ENCODE measurements around the gene INTS13.
A peak's percentile ranks its signal among the peaks of the same experiment; 100 is the strongest.
"Not testable (repeated sequence)": the region's sequence is repeated elsewhere in the genome, so short reads cannot be mapped to it uniquely, and the experiment has no call there.

The INTS13 gene

DNA sequence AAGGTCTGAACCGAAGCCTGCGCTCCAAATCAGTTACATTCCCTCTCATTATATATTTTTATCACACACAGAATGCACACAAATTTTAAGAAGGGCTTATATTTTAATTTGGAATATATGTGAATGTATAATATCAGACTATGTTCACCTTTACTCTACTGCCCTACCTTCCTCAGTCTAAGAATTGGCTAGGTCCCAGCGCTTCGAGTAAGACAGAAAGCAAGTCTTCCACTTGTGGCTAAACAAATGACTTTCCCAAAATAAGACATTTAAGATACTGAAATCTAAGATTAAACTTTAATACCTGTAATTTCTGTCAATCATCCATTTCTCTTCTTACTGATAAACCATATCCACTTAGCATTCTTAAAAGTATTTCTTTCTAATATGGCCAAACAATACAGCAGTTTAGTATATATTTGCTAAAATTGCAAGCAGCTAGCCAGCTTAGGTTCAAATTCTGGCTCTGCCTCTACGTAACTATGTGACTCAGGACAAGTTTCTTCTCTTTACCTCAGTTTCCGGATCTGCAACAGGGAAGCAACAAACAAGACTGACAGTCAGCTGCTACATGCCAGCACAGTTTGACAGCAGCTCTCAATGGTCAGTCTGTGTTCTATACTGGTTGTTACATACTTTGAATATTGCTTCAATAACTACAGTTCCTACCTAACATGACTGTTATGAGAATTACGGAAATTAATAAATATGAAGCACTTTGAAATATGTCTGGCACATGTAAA is 2.0 kb downstream of the INTS13 start:
- no peak for DNase-seq

DNA sequence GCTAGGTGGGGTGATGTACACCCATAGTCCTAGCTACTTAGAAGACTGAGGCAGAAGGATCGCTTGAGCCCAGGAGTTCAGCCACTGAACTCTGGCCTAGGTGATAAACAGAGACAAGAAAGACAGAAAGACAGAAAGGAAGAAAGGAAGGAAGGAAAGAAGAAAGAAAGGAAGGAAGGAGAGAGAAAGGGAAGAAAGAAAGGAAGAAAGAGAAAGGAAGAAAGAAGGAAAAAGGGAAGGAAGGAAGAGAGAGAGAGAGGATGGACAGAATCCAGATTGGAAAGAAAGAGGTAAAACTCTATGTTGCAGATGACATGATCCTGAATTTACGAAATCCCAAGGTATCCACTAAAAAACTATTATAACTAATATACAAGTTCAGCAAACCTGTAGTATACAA is 8.2 kb downstream of the INTS13 start:
- no peak for DNase-seq

DNA sequence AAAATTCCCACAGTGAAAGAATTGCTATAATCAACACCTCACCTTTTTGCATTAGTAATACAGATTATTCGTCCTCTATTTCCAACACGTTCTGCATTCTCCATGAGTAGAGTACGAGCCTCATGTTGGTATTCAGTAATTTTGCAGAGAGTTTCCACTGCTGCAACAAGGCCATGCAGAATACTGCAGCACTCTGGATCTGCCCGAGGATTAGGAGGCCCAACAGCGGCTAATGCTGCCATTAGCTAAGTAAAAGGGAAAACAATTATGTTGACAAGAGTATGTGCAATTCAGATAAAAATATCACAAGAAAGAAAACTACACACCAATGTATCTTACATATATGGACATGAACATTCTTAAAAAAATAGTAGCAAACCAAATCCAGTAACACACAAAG is 9.1 kb downstream of the INTS13 start:
- DNase-seq = no peak

DNA sequence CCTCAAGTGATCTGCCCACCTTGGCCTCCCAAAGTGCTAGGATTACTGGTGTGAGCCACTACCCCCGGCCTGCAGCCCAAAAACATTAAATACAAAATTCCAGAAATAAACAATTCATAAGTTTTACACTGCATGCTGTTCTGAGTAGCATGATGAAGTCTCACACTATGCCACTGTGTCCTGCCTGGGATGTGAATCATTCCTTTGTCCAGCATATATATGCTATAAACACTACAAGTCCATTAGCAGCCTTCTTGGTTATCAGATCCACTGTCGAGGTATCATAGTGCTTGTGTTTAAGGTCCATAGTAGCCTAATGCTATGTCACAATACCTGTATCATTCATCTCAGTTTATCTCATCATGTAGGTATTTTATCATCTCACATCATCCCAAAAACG is 15.9 kb downstream of the INTS13 start:
- no peak for DNase-seq

DNA sequence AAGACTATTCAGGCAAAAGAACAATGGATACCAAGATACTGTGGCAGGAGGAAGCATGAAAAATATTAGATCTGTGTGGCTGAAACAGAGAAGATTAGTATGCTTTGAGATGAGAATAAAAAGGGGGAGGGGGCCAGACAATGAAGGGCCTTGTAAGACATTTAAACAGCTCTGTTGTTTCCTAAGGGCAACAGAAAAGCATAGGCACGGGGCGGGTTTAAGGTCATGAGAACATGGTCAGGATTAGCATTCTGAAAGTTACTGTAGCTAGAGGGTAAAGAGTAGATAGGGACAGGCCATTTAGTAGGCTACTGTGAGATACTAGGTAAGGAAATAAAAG is 18.6 kb downstream of the INTS13 start:
- DNase-seq = no peak

DNA sequence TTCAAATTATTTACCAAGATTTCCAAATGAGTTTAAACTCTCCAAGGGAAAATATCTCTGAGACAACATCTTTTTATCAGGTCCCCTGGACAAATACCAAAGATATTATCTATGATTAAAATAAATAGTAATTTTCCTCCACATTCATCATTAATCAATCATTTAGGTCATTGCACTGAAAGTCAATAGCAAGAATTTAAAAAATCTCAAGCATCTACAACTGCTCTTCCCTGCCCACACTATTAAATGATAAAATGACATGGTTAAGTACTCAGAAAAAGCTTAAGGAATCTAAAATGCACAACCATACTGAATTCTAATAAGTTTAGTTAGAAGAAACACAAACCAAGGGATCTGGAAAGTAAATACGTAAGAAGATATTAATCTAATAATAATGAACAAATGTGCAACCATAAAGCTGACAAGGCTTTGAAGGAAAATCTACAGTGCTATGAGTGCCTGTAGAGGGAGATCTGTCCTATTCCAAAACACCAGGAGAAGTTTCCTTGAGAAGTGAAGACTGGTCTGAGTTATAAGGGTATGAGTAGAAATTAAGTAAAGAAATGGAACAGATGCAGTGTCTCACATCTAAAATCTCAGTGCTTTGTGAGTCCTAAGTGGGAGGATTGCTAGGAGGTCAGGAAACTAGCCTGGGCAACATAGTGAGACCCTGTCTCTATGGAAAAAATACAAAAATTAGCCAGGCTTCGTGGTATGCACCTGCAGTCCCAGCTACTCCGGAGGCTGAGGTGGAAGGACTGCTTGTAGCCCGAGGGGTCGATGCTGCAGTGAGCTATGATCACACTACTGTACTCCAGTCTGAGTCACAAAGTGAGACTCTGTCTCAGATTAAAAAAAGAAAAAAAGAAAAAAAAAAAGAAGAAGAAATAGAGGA is 19.2 kb downstream of the INTS13 start:
- no peak for DNase-seq

DNA sequence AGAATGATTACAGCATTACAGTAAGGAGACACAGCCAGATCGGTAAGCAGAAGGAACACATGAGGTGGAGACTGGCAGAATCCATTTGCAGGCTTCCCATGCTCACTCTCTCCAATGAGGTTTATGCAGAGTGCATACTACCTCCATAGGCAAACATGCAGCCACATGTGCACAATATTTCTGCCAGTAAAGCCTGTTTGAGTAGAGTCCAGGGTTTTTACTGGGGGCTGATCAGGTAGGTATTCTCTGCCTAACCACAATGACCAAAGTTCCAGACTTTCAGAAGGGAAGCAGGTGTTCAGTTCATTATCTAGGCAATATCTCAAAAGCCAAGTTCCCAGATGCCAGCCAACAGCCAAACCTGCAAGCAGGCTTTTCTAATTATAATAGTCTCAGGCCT is 31.1 kb downstream of the INTS13 start:
- no peak for DNase-seq

DNA sequence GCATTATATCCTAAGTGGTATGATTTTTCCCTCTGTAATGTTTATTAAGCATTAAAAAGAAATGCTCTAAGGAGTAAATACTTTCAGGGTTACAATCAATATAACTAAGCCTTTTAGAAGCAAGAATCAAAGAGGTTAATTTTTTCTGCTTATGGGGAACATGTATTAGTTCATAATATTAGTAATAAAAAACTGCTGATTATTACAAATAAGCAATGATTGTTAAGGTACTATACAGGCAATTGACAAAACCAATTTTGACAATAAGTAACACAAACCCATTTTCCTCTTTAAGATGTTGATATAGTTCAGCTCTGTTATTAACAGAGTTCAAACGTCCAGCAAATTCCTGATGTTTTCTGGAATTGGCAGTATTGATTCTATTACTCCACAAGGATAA is 31.8 kb downstream of the INTS13 start:
- no peak for DNase-seq

DNA sequence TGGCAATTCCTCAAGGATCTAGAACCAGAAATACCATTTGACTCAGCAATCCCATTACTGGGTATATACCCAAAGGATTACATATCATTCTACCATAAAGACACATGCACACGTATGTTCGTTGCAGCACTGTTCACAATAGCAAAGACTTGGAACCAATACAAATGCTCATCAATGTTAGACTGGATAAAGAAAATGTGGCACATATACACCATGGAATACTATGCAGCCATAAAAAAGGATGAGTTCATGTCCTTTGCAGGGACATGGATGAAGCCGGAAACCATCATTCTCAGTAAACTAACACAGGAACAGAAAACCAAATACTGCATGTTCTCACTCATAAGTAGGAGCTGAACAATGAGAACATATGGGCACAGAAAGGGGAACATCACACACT is 34.4 kb downstream of the INTS13 start:
- DNase-seq = not testable (repeated sequence)

DNA sequence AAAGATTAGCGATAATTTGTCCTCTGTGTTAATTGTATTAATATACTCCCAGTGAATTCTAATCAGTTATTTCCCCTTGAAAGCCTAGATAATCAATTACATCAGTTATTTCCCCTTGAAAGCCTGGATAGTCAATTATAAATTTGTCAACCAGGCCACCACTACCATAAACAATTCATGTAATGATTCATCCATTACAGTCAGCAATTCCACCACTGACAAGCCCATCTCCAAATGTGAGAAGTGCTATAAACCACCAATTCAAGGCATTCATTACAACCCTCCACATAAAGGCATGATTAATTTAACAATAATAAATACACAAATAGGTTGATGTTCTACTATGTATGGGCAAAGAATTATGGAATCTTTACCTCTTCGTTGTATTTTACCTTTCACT is 40.9 kb downstream of the INTS13 start:
- DNase-seq = no peak

DNA sequence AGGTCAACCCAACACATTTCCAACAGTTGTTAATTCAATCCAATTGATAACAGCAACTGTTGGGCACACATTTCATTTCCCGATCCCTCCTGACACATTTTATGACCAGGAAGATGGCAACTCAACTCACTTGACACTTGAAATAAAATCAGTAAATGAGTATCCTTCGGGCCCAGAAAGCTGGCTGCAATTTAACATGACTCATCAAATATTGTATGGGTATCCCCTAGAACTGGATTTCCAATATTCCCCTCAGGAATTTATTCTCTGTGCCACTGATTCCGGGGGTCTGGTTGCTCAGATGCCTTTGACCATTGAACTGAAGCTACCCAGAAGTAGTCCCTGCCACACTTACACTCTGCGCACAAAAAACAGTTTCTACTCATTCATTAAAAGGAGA is 42.1 kb downstream of the INTS13 start:
- DNase-seq = no peak

DNA sequence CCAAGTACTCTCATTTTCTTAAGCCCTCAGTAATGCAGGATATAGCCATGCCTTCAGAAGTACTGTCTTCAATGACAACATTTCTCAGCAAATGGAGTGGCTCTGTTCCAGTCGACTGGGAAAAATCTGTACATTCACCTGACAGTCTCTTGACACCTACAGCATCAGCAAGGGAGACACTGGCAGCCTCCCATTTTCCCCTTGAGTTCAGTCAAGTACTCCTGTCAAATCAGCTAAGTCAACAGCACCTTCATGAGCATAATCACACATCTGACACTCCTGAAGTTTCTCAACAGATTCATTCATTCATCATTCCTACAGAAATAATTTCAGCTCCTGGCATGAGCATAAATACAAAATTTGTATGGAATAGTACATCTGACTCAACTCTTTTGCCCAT is 46.1 kb downstream of the INTS13 start:
- no peak for DNase-seq

DNA sequence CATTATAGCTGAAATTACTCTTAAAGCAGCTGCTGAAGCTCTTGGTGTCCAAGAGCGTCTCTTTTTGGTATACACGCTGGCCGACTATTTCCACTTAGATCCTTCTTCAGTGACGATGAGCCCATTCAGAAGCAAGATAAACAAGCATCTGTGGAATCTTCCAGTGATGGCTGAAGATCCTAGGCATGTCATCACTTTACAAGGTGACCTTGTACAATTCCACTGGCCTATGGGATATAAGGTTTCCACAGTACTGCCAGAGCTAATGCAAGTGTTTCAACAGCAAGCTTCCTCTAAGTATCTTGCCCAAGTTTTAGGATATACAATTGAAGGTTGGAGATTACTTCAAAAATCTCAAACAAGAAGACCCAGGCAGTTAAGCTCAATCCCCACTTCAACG is 47.0 kb downstream of the INTS13 start:
- no peak for DNase-seq

DNA sequence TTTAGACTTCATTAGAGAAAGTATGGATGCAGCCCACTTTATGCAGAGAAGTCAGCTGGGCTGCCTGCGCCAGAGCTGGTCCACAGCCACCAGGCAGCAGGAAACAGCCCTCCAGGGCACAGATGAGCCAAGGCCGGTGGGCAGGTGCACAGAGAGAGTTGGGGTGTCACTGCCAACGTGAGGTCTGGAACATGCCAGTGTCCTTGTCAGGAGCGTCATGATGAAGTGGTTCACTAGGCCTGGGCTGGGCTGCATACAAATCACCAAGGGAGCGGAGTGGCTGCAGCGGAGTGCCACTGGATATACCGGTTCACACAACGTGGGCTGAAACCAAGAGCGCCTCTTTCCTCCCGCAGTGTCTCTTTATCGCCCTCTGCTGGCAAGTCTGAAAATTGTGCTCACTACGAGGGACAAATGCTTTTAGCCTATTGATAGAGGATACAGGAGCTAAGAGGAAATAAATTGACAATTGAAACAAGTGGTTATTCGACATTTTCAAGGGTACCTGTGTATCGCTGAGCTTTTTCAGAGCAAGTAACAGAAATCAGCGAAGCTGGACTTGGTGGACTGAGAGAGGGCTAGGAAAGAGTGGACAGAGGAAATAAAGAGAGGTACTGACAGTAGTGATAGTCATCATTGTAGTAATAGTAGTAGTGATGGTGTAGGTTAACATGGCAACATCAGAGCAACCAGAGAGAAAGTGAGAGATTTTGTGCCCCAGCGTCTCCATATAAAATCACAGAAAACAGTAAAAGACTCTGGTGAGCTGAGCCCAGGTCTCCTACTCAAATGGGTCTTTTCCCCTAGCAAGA is 52.8 kb downstream of the INTS13 start:
- peak; percentile 83 for DNase-seq

DNA sequence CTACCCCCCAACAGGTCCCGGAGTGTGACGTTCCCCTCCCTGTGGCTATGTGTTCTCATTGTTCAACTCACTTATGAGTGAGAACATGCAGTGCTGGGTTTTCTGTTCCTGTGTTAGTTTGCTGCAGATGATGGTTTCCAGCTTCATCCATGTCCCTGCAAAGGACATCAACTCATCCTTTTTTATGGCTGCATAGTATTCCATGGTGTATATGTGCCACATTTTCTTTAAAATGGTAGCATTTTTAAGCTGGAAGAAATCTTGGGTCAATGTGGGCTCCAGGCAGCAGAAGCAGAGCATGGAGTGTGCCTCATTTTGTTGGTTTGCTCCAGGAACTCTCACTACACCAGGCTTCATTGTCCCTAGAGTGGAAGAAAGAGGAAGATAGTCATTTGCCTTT is 57.2 kb downstream of the INTS13 start:
- DNase-seq = no peak

DNA sequence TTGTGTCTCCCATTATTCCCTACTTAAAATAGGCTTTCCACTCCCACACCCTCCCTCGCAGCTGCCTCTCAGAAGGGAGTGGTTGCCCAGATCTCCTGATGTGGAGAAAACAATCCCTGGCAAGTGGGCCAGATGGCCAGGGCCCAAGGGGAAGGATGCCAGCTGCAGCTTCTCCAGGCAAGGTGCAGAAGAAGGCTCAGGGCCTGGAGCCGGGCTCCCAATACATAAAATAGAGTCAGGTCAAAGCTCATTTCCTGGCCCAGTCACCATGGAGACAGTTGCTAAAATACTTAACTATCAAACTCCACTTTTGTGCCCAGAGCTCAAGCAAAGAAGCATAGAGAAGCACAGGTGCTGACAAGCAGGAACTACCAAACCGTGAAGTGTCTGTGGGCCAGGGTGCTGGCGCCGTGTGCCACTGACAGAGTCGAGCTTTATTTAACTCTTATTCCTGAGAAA is 59.1 kb downstream of the INTS13 start:
- no peak for DNase-seq

DNA sequence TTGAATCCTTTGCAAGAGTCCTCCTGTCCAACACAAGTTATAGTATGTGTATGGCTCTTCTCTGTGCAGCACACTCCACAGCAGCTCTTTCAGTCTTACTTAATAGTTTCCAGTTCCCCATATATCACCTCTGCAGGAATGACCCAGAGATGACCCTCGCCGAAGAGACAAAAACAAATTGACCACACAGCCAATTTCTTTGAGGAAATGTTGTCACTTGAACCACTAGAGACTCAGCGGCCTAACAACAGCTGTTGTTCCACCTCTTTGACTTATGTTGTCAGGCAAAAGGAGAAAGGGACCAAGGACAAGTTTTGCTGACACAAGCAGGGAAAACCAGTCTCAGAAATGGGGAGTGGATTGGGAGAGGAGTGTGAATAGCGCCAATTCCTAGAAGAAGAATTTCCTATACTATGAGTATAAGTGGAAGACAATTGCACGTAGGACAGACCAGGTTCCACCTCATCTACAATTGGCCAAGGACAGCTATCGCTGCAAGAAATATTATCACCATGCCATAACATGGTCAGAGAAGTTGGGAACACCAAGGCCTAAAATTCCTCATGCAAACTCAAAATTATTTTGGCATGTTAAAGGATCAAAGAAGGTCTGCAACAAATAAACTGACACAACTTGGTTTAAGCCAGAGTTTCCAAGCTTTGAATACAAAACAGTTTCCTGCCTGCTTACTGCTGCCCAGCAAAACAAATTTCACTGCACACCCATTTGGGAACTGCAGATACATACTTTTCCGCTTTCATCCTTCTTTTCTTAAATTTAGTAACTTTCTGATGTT is 63.1 kb downstream of the INTS13 start:
- no peak for DNase-seq

DNA sequence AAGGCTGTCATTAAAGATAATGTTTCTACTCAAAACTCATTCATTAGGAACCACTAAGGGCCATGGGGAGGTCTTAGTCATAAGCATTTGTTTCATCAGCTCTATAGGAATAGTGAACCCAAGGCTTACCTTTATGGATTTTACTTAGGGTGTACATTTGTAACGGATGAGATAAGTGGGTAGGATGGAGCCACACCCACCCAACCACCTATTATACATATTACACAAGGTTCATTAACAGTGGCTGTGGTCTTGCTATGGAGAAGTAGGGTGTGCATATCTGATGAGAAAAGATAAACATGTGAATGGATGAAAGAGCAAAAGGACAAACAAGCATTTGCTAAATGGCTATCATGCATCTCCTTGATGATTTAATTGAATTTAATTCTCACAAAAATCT is 65.2 kb downstream of the INTS13 start:
- DNase-seq = no peak

DNA sequence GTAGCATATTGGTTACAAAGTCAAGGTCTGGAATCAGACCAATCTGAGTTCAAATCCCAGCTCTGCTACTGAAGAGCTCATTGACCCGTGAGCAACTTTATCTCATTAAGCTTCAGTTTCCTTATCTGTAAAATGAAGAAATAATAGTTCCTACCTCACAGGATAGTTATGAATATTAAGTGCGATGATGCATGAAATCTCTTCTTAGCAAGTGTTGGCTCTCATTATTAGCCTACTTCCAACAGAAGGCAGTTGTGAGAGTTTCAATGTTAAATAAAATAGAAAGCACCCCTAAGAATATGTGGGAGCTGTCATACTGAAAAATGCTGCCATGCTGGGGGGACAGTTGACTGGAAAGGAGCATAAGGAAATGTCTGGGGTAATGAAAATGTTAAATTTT is 65.8 kb downstream of the INTS13 start:
- no peak for DNase-seq

DNA sequence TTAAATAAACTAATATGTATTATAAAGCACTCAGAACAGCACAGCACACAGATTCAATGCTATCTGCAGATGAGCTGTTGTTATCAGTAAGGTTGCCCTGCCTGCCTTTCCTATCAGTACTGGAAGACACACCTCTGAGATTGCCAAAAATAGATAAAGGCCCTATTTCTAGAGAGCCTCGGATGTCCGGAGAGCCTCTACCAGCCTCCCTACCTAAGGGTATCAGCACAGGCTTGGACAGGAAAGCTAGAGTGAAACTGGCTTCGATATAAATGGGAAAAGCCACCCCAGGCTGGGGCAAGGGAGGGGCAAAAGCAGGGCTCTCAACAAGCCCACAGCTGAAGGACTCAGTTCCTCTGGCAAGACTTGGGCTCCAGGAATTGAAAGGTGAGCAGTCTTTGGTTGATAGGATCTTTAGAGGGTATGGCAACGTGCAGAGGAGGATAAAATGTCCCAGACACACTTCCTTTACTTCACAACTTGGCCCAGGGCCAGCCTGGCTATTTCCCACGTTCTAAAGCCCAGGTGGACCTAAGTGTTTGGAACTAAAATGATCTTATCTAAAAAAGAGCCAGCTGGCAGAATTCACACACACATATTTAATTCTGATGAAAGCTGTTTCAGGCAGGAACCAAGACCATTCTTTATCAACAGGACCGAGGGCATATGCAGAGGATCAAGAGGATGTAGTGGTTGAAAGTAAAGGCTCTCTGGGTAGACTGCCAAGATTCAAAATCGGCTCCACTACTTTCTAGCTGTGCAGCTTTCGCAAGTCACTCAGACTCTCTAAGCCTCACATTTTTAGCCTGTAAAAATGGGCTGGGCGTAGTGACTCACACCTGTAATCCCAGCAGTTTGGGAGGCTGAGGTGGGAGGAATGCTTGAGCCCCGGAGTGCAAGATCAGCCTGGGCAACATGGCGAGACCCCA is 67.0 kb downstream of the INTS13 start:
- no peak for DNase-seq

DNA sequence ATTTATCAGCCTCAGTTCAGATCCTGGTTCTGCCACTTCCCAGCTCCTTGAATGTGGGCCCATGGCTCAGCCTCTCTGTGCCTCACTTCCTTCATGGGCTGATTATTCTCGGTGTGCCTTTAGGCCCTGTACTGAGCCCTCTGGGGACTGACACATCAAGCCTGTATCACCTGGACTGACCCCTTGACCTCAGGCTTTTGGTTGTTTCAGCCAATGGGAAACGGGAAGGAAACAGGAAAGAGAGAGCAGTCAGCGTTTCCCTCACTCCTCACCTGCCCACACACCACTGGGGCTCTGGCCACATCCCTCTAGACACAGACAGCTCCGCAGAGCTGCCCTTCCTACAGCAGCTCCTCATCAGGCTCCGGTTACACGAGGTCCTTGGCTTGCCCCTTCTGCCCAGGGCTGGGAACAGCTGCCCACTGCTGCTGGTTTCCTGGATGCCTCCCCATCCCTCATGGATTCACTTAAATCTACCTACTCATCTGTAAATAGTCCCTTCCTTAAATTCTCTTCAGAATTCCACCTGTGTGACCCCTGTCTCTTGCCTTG is 67.8 kb downstream of the INTS13 start:
- DNase-seq = no peak

Data from stimulated activated CD4-positive, alpha-beta T cell treated with anti-CD3 and anti-CD28 coated beads, Interleukin-1b, Interleukin-23, amount 100 ng/mL, for 48 hours (primary cell).